GM23338 (cell line): ENCODE data around the gene CDC42BPA. TPM values are rescaled to one million over a fixed set of nuclear protein-coding genes. Genes with fewer than 3 reads are reported as not detected.

ENCODE experiments used
- ATAC-seq: fragments of 200-7000 bp; cut with Tn5 transposase; 3 replicates; pipeline ENCODE4 v1.9.1; 2020
- DNase-seq: peaks from one replicate; pipeline ENCODE4 v3.0.0-alpha.2; 2015; ENCODE audit warnings: low spot score
- H2AFZ ChIP-seq: fragments of 200-600 bp; sonication (generic); 2 replicates; pipeline ENCODE4 v1.8.0; 2016; ENCODE audit warnings: antibody characterized with exemption, mild to moderate bottlenecking, moderate library complexity
- H3F3A ChIP-seq: fragments of 200-600 bp; sonication (generic); replicated peaks from 2 replicates; pipeline ENCODE4 v1.8.0; 2017; ENCODE audit warnings: antibody characterized with exemption, mixed run types, low read depth
- H3K27ac ChIP-seq: fragments of 200-600 bp; sonication (generic); 2 replicates; pipeline ENCODE4 v1.6.1; 2016; ENCODE audit warnings: low read depth
- H3K27me3 ChIP-seq: fragments of 200-600 bp; sonication (generic); 2 replicates; pipeline ENCODE4 v1.8.0; 2016; ENCODE audit warnings: mild to moderate bottlenecking, mixed run types, moderate library complexity; ENCODE audit not compliant: insufficient read depth
- H3K36me3 ChIP-seq: fragments of 200-600 bp; sonication (generic); 2 replicates; pipeline ENCODE4 v1.8.0; 2016; ENCODE audit warnings: mild to moderate bottlenecking; ENCODE audit not compliant: insufficient read depth
- H3K4me1 ChIP-seq: fragments of 200-600 bp; sonication (generic); 2 replicates; pipeline ENCODE4 v1.8.0; 2016; ENCODE audit warnings: mild to moderate bottlenecking, moderate library complexity; ENCODE audit not compliant: insufficient read depth
- H3K4me2 ChIP-seq: fragments of 200-600 bp; sonication (generic); 2 replicates; pipeline ENCODE4 v1.7.1; 2017; ENCODE audit warnings: mixed run types
- H3K4me3 ChIP-seq: fragments of 200-600 bp; sonication (generic); 2 replicates; pipeline ENCODE4 v1.6.1; 2016; ENCODE audit warnings: mixed run types
- H3K79me2 ChIP-seq: fragments of 200-600 bp; sonication (generic); replicated peaks from 2 replicates; pipeline ENCODE4 v1.8.0; 2017; ENCODE audit warnings: mild to moderate bottlenecking; ENCODE audit not compliant: insufficient read depth
- H3K9me2 ChIP-seq: fragments of 200-600 bp; sonication (generic); 2 replicates; pipeline ENCODE4 v1.8.0; 2017; ENCODE audit not compliant: insufficient read depth
- H4K20me1 ChIP-seq: fragments of 200-600 bp; sonication (generic); replicated peaks from 2 replicates; pipeline ENCODE4 v1.8.0; 2017; ENCODE audit warnings: mild to moderate bottlenecking; ENCODE audit not compliant: insufficient read depth
- H3K27ac Mint-ChIP-seq: 2 replicates; pipeline ENCODE4 v1.8.0; 2020; ENCODE audit warnings: inconsistent platforms, mild to moderate bottlenecking, moderate library complexity, mixed read lengths
- H3K27me3 Mint-ChIP-seq: 3 replicates; pipeline ENCODE4 v1.8.0; 2022; ENCODE audit warnings: low read depth, mild to moderate bottlenecking, moderate library complexity, mixed read lengths, inconsistent platforms; ENCODE audit not compliant: insufficient read depth, poor library complexity
- H3K36me3 Mint-ChIP-seq: 3 replicates; pipeline ENCODE4 v1.8.0; 2021; ENCODE audit warnings: low read depth, mild to moderate bottlenecking, inconsistent platforms, moderate library complexity, mixed read lengths
- H3K4me1 Mint-ChIP-seq: 3 replicates; pipeline ENCODE4 v1.8.0; 2020; ENCODE audit warnings: mild to moderate bottlenecking, inconsistent platforms, mixed read lengths
- H3K4me3 Mint-ChIP-seq: 3 replicates; pipeline ENCODE4 v1.8.0; 2021; ENCODE audit warnings: moderate library complexity, mild to moderate bottlenecking, inconsistent platforms, mixed read lengths
- H3K9me3 Mint-ChIP-seq: 3 replicates; pipeline ENCODE4 v1.8.0; 2020; ENCODE audit warnings: moderate library complexity, mild to moderate bottlenecking, inconsistent platforms, mixed read lengths
- CREB1 ChIP-seq: fragments of 250-450 bp; sonication (Bioruptor Pico); IDR thresholded peaks from 2 replicates; pipeline ENCODE4 v1.5.0; 2020; ENCODE audit warnings: low read depth, mild to moderate bottlenecking, moderate library complexity
- CTCF ChIP-seq, 2 experiments: fragments of 200-600 bp in 1 of 2; sonication (generic) in 1 of 2; conservative IDR thresholded peaks; 2 replicates each; pipeline versions ENCODE4 v1.5.1 to v1.6.1; 2016 to 2017; ENCODE audit warnings: antibody characterized with exemption in 2 of 2, low read depth in 2 of 2, mild to moderate bottlenecking in 2 of 2, moderate library complexity in 1 of 2
- EZH2 ChIP-seq: fragments of 200-600 bp; sonication (generic); IDR thresholded peaks from one replicate; pipeline ENCODE4 v1.8.0; 2017; ENCODE audit warnings: antibody characterized with exemption, mild to moderate bottlenecking, low read depth; ENCODE audit not compliant: unreplicated experiment
- EZH2phosphoT487 ChIP-seq: fragments of 200-600 bp; sonication (generic); IDR thresholded peaks from one replicate; pipeline ENCODE4 v1.8.1; 2018; ENCODE audit warnings: antibody characterized with exemption; ENCODE audit not compliant: unreplicated experiment
- POLR2AphosphoS5 ChIP-seq: IDR thresholded peaks from 2 replicates; pipeline ENCODE4 v1.6.1; 2016; ENCODE audit warnings: antibody characterized with exemption, low read depth
- ZNF114 ChIP-seq: fragments of 250-450 bp; sonication (Bioruptor Pico); IDR thresholded peaks from 2 replicates; pipeline ENCODE4 v1.5.0; 2020; ENCODE audit warnings: mild to moderate bottlenecking, moderate library complexity
- ZNF462 ChIP-seq: fragments of 250-450 bp; sonication (Bioruptor Pico); IDR thresholded peaks from 2 replicates; pipeline ENCODE4 v1.5.0; 2020; ENCODE audit warnings: mild to moderate bottlenecking, moderate library complexity
- polyA plus RNA-seq: library from polyadenylated mRNA; unstranded; fragments of >200 nt; fragmentation: Nextera tagmentation; extraction: Ambion mirVana; gene quantifications from 2 replicates; pipeline ENCODE4 v1.2.1, GENCODE V29; 2016
- total RNA-seq: library from RNA; depleted of rRNA; stranded (reverse); fragments of >200 nt; shearing (Covaris generic); gene quantifications from 2 replicates; pipeline ENCODE4 v1.2.3, GENCODE V29; 2014
- TF ChIP-seq, protein P1 (sequence below): IDR thresholded peaks from 2 replicates; pipeline ENCODE4 v1.6.1; 2016; ENCODE audit warnings: antibody characterized with exemption
- TF ChIP-seq, protein P2 (sequence below): IDR thresholded peaks from one replicate; pipeline ENCODE4 v1.6.1; 2018; ENCODE audit warnings: antibody characterized with exemption; ENCODE audit not compliant: unreplicated experiment

The CDC42BPA gene
- total and polyA plus RNA-seq, 2 experiments from 2014 or later = 17.7 to 40.1 TPM

DNA sequence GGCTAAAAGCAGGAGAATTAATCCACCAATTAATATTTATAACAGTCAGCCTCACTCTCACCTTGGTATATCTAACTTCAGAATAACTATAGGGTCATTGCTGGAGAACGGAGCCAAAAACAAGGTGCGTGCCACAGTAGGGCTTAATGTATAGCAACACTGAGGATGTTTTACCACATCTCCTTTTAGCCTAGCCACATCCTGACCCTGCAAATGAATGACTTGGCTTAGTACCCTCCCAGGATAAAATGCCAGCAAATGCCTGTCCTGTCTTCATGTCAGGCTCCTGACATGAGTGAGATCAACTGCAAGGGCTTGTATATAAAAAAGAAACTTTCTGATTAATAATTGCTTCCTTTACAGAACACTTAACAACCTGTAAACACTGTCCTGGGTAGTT, 2.7 kb upstream of the CDC42BPA start:
- Histone ChIP-seq H2AFZ (no peak overlapping the region), H3K79me2 (peaks cover 15% of the 10 kb centered on the region), H3K36me3 (no peaks in the 10 kb centered on the region), H3K9me2 (no peaks in the 10 kb centered on the region), H3K4me3 (no peak overlapping the region), H4K20me1 (no peaks in the 10 kb centered on the region), H3K4me1 (peaks cover 10% of the 10 kb centered on the region; the same call in 1 of the 2 replicates), H3K4me2 (no peak overlapping the region), H3K27me3 (no peaks in the 10 kb centered on the region), H3F3A (no peaks in the 10 kb centered on the region; the same call in 1 of the 2 replicates), H3K27ac (no peak overlapping the region)
- DNase-seq (no peak), ATAC-seq (no peak)
- TF ChIP-seq POLR2AphosphoS5 (no peak), ZNF462 (CRISPR knock-in tag) (no peak), EZH2 (no peak)
- H3K4me1 Mint-ChIP-seq = peaks cover 24% of the 10 kb centered on the region
- H3K36me3 Mint-ChIP-seq = 0 out of 3 replicates have a peak, but pooled peaks cover 3% of the 10 kb centered on the region
- H3K27ac Mint-ChIP-seq = no peak overlapping the region
- H3K4me3 Mint-ChIP-seq = no peak overlapping the region
- H3K27me3 Mint-ChIP-seq = peaks cover 17% of the 10 kb centered on the region
- H3K9me3 Mint-ChIP-seq = no peaks in the 10 kb centered on the region

GRCh38 chr1:227320476-227320875, 2.2 kb upstream of the CDC42BPA start:
- Histone ChIP-seq H3K27ac (no peak overlapping the region), H3K4me2 (no peak overlapping the region), H3K9me2 (no peaks in the 10 kb centered on the region), H3K79me2 (peaks cover 21% of the 10 kb centered on the region), H2AFZ (no peak overlapping the region), H3K27me3 (no peaks in the 10 kb centered on the region), H3F3A (no peaks in the 10 kb centered on the region; the same call in 1 of the 2 replicates), H4K20me1 (no peaks in the 10 kb centered on the region), H3K36me3 (no peaks in the 10 kb centered on the region), H3K4me1 (peaks cover 10% of the 10 kb centered on the region; the same call in 1 of the 2 replicates), H3K4me3 (no peak overlapping the region)
- DNase-seq = no peak
- Mint-ChIP-seq H3K36me3 (0 out of 3 replicates have a peak, but pooled peaks cover 3% of the 10 kb centered on the region), H3K4me1 (peaks cover 24% of the 10 kb centered on the region), H3K4me3 (no peak overlapping the region), H3K27me3 (peaks cover 17% of the 10 kb centered on the region), H3K27ac (no peak overlapping the region), H3K9me3 (no peaks in the 10 kb centered on the region)
- no peak for ATAC-seq
- TF ChIP-seq, protein P1, sequence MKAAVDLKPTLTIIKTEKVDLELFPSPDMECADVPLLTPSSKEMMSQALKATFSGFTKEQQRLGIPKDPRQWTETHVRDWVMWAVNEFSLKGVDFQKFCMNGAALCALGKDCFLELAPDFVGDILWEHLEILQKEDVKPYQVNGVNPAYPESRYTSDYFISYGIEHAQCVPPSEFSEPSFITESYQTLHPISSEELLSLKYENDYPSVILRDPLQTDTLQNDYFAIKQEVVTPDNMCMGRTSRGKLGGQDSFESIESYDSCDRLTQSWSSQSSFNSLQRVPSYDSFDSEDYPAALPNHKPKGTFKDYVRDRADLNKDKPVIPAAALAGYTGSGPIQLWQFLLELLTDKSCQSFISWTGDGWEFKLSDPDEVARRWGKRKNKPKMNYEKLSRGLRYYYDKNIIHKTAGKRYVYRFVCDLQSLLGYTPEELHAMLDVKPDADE = no peak
- TF ChIP-seq CREB1 (no peak), EZH2phosphoT487 (no peak), CTCF (conservative IDR thresholded peaks at IDR 0.05; ENCODE audit: low read depth in 2 of 2) (no peak), ZNF114 (CRISPR knock-in tag) (no peak), POLR2AphosphoS5 (no peak)
- TF ChIP-seq, protein P2, sequence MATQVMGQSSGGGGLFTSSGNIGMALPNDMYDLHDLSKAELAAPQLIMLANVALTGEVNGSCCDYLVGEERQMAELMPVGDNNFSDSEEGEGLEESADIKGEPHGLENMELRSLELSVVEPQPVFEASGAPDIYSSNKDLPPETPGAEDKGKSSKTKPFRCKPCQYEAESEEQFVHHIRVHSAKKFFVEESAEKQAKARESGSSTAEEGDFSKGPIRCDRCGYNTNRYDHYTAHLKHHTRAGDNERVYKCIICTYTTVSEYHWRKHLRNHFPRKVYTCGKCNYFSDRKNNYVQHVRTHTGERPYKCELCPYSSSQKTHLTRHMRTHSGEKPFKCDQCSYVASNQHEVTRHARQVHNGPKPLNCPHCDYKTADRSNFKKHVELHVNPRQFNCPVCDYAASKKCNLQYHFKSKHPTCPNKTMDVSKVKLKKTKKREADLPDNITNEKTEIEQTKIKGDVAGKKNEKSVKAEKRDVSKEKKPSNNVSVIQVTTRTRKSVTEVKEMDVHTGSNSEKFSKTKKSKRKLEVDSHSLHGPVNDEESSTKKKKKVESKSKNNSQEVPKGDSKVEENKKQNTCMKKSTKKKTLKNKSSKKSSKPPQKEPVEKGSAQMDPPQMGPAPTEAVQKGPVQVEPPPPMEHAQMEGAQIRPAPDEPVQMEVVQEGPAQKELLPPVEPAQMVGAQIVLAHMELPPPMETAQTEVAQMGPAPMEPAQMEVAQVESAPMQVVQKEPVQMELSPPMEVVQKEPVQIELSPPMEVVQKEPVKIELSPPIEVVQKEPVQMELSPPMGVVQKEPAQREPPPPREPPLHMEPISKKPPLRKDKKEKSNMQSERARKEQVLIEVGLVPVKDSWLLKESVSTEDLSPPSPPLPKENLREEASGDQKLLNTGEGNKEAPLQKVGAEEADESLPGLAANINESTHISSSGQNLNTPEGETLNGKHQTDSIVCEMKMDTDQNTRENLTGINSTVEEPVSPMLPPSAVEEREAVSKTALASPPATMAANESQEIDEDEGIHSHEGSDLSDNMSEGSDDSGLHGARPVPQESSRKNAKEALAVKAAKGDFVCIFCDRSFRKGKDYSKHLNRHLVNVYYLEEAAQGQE = no peak
